ENCODE measurements around the gene RIIAD1.
"Not testable (repeated sequence)": the region's sequence is repeated elsewhere in the genome, so short reads cannot be mapped to it uniquely, and the experiment has no call there.

Gene RIIAD1

DNA sequence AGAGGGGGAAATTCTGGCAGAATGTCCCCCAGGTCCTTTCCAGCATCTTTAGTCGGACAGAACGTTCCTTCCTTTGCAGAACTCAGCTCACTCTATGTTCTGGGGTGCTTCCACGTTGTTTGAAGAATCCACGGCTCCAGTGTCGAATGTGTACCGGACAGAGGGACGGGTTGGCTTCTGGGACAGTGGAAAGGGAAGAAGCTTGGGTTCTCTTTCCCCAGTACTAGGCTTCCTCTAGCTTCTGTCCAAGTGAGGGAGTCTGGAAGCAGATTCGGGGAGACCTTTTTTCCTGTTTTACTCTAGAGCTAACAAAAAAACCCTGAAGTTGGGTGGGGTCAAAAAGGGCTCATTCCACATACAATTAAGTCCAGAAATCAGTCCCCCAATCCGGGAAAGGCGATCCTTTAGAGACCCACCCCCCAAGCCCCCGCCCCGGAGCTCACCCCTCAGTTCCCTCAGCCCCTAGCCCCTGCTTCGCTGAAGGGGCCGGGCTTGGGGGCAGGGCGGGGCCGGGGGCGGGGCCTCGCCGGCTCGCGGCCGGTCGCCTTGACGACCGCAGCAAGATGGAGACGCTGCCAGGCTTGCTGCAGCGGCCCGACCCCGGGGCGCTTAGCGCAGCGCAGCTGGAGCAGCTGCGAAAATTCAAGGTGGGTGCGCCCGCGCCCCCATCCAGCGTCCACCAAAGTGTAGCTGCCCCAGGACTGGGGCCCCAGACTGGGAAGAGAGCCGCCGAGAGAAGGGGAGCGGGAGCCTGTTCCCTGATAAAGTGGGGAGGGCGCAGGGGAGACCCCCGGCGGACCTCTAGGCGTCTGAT is at the start of gene RIIAD1:
TSS of gene RIIAD1 (plus strand) at position 549 of the 814 bp plus-strand sequence. CDS start at position 564, 15 bp downstream.
- no peak for FAIRE-seq

DNA sequence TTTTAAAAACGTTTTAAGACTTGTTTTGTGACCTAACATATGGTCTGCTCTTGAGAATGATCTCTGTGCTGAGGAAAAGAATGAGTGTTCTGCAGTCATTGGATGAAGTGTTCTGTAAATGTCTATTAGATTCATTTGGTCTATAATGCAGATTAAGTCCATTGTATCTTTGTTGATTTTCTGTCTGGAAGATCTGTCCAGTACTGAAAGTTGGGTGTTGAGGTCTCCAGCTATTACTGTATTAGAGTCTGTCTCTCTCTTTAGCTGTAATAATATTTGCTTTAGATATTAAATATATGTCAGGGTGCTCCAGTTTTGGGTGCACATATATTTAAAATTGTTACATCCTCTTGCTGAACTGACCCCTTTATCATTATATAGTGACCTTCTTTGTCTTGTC is 47.9 kb upstream of the RIIAD1 start:
- no peak for FAIRE-seq

DNA sequence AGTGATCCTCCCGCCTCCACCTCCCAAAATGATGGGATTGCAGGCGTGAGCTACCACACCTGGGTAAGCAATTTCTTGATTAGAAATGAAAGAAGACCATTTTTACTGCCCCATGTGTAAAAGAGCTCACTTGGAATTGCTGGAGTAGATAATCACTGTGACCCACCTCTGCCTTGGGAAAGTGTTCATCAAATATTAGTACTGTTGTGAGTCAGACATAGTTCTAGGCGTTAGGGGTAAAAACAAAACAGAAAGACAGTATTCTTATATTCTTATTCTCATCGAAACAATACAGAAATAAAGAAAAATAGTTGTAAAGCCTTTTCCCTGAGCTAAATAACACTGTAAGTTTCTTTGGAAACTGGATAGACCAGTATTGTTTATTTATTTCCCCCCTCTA is 40.9 kb upstream of the RIIAD1 start:
- FAIRE-seq, result no peak

DNA sequence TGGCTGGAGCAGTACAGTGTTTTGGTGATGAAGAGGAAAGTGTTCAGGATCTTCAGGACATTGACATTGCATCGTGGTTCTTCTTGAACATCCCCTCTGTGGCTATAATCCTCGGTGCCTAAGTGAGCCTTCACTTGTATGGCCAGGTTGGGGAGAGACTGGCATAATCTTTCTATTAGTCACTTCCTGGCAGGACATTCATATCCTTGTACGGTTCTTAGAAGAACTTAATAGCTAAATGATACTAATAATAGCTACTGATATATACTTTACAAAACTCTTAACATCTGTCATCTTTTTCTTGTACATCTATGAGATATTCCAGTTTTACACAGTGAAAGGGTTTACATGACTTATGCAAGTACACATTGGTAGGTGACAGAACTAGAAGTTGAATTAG is 40.5 kb upstream of the RIIAD1 start:
- FAIRE-seq, result no peak

GRCh38 chr1:151681923-151682322 is 39.4 kb upstream of the RIIAD1 start:
- FAIRE-seq, result no peak

- FAIRE-seq, result not testable (repeated sequence)
These were observed 38.4 kb upstream of the RIIAD1 start for GRCh38 chr1:151682901-151683300.

GRCh38 chr1:151684128-151684527 is 37.2 kb upstream of the RIIAD1 start:
- no peak for FAIRE-seq

- no peak for FAIRE-seq
These were observed 34.8 kb upstream of the RIIAD1 start for GRCh38 chr1:151686561-151686960.

DNA sequence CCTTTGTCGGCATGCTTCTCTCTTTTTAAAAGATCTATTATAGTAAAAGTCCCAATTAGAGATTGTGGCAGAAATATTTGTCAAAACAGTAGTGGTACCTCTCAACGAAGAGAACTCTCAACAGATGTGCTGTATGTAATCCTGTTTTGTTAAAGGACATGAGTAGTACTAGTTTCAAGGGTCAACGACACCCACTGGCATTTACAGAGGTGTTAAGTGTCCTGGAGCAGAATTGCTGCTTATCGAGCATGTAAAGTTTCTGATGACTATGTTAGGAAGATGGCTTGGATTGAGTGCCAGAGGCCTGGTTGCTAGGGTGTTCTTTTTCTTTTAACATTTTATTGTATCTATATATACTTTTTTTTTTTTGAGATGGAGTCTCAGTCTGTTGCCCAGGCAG is 31.8 kb upstream of the RIIAD1 start:
- no peak for FAIRE-seq

DNA sequence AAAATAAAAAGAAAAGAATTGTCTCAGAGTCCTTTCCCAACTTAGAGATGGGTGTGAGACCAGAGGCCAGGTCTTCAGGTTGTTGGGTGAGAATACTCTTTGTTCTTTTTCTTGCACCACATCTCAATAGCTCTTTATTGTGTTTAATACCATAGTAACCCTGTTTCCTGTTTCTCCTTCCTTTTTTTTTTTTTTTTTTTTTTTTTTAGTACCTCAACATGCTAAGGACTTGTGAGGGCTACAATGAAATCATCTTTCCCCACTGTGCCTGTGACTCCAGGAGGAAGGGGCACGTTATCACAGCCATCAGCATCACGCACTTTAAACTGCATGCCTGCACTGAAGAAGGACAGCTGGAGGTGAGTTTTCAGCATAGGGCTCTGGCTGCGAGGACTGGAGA is 29.1 kb upstream of the RIIAD1 start:
- no peak for FAIRE-seq

DNA sequence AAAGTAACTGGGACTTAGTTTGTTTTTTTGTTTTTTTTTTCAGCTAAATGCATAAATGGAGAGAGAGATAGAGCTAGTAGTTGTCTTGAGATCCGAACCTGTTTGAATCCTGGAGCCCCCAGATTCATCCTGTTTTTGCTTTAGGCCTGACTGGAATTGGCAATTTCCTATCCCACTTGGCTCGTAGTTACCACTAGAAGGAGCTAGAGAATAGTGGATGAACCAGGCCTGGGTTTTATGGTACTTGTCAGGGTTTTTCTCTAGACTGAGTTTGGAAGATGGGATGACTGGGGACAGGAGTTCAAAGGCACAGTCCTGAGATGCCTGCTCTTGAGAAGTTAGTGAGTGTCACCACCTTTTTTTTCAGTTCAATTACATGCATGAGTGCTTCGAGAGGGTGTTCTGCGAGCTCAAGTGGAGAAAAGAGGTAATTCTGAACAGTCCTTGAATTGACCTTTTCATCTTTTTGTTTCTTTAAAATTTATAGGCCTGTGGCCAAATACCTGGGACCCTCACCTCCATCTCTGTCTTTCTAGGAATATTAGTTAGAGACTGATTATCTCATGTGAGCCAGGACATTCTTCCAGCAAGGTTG is 28.2 kb upstream of the RIIAD1 start:
- no peak for FAIRE-seq

DNA sequence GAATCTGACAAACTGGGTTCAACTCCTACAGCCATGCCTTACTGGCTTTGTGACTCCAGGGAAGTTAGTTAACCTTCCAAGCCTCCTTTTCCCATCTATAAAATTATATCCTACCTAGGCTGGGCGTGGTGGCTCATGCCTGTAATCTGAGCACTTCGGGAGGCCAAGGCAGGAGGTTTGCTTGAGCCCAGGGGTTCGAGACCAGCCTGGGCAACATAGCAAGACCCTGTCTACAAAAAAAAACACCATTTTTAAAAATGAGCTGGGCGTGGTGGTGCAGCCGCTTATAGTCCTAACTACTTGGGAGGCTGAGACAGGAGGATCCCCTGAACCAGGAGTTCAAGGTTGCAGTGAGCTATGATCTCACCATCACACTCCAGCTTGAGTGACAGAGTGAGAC is 19.8 kb upstream of the RIIAD1 start:
- FAIRE-seq, result no peak

DNA sequence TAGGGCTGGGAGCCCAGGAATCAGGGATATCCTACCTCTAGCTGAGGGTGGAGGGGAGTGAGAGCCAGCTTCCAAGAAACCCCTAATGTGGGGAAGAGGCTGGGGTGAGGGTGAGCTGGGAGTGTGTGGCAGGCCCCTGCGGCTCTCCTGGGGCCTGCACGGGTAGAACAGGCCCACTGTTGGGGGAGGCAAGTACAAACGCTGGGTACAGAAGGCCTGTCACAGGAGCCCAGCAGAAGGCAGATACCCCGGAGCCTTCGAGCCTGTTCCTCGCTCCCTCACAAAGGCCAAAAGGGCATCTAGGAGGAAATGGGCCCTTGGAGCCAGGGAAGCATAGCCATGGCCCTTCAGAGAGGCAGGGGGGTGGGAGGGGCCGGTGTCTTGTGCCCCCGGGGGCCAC is 18.4 kb upstream of the RIIAD1 start:
- no peak for FAIRE-seq

- no peak for FAIRE-seq
These were observed 17.5 kb upstream of the RIIAD1 start for GRCh38 chr1:151703813-151704212.

DNA sequence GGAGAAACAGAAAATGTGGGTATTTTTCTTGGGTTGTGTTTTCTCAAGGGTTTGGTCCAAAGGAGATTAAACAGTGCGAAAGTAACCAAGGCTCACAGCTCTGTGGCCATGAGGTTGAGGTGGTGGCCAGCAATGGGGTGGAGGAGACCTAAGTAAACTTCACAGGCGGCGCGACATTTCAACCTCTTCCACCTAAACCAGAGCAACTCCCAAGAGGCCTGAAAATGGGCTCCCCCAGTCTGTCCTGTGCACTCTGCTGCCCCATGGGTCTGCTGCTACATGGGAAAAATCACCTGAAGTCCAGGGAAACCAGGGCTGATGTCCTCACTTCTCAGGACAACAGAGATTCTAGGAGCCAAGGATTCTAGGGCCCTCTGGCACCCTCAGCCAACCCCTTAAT is 17.1 kb upstream of the RIIAD1 start:
- FAIRE-seq, result no peak

- no peak for FAIRE-seq
These were observed 16.2 kb upstream of the RIIAD1 start for GRCh38 chr1:151705146-151705545.

- no peak for FAIRE-seq
These were observed 15.4 kb upstream of the RIIAD1 start for GRCh38 chr1:151705753-151706463.

GRCh38 chr1:151706464-151707415 is 14.6 kb upstream of the RIIAD1 start:
- no peak for FAIRE-seq

DNA sequence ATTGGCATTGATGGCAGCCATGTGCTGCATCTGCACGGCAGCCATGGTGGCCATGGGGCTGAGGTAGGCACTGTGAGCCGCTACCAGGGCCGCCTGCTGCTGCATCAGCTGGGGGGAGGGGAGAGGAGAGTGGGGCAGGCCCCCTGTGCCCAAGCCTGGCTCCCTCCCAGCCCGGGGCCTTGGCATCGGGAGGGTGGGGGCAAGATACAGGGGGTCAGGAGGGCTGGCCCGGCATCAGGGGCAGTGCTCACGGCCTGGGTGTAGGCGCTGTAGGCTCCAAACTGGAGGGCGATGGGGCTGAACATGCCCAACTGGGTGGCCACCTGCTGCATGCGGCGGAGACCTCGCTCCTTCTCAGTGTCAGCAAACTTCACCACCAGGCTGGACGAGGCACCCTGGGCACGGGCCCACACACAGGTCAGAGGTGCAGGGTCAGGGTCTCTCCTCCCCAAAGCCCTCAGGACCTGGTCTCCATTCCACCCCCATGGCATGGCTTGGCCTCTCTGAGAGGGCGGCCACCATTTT is 13.7 kb upstream of the RIIAD1 start:
- no peak for FAIRE-seq

GRCh38 chr1:151708891-151709290 is 12.4 kb upstream of the RIIAD1 start:
- no peak for FAIRE-seq

GRCh38 chr1:151710187-151710840 is 11.0 kb upstream of the RIIAD1 start:
- FAIRE-seq, result no peak

Data from A204.1 (cell line).